BJ (cell line): ENCODE data around the gene HOXB2. TPM values are rescaled to one million over a fixed set of nuclear protein-coding genes. Genes with fewer than 3 reads are reported as not detected.

Source experiments
- CTCF ChIA-PET: fragments of 350-600 bp; formaldehyde crosslinking; extraction: SDS; loops from one replicate; lab custom pipeline; 2021; ENCODE audit warnings: antibody characterized with exemption, inconsistent platforms; lab: Yijun Ruan, JAX
- POLR2A ChIA-PET: fragments of 300-600 bp; sonication (Branson Sonifier 250); formaldehyde crosslinking; extraction: SDS; loops from one replicate; lab custom pipeline; 2021; ENCODE audit warnings: antibody characterized with exemption; lab: Charles Lee
- DNase-seq: peaks from one replicate; pipeline ENCODE4 v3.0.0-alpha.2; 2011; ENCODE audit warnings: low read depth
- H3K27me3 ChIP-seq: 2 replicates; pipeline ENCODE4 v1.6.0; 2011; ENCODE audit warnings: low read length; ENCODE audit not compliant: control insufficient read depth, insufficient read depth
- H3K36me3 ChIP-seq: 2 replicates; pipeline ENCODE4 v1.5.1; 2011; ENCODE audit warnings: low read length; ENCODE audit not compliant: control insufficient read depth, insufficient read depth
- H3K4me3 ChIP-seq: 2 replicates; pipeline ENCODE4 v1.5.1; 2011; ENCODE audit warnings: low read depth, mild to moderate bottlenecking, control low read depth, low read length
- polyA plus RNA-seq: library from polyadenylated mRNA; depleted of rRNA; stranded (reverse); fragments of >200 nt; gene quantifications from 2 replicates; pipeline ENCODE4 v1.2.3, GENCODE V29; 2011; rRNA removed
- TF ChIP-seq, protein P1 (sequence below): IDR thresholded peaks from 2 replicates; pipeline ENCODE4 v1.5.1; 2011; ENCODE audit warnings: low read depth, mild to moderate bottlenecking, control low read depth, inconsistent platforms, low read length, moderate library complexity; ENCODE audit not compliant: insufficient read depth

The HOXB2 gene
- polyA plus RNA-seq, 1 experiment = 1.7 TPM

GRCh38 chr17:48497103-48497502 is 47.8 kb downstream of the HOXB2 start:
- Histone ChIP-seq H3K4me3 (no peak overlapping the region), H3K27me3 (no peaks in the 10 kb centered on the region), H3K36me3 (no peaks in the 10 kb centered on the region)
- TF ChIP-seq, protein P1, sequence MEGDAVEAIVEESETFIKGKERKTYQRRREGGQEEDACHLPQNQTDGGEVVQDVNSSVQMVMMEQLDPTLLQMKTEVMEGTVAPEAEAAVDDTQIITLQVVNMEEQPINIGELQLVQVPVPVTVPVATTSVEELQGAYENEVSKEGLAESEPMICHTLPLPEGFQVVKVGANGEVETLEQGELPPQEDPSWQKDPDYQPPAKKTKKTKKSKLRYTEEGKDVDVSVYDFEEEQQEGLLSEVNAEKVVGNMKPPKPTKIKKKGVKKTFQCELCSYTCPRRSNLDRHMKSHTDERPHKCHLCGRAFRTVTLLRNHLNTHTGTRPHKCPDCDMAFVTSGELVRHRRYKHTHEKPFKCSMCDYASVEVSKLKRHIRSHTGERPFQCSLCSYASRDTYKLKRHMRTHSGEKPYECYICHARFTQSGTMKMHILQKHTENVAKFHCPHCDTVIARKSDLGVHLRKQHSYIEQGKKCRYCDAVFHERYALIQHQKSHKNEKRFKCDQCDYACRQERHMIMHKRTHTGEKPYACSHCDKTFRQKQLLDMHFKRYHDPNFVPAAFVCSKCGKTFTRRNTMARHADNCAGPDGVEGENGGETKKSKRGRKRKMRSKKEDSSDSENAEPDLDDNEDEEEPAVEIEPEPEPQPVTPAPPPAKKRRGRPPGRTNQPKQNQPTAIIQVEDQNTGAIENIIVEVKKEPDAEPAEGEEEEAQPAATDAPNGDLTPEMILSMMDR = no peak
- ChIA-PET CTCF (interaction anchor here (0.6 to 1.3 kb wide), 2 partner anchors 39 to 50 kb away, joined by 3 to 4 read pairs; no protein-coding TSS in a partner anchor), POLR2A (no interaction called here)
- DNase-seq = no peak

- H3K27me3 ChIP-seq = peaks cover 1% of the 10 kb centered on the region; the same call in 1 of the 2 replicates
- ChIA-PET CTCF (interaction anchor here (1.2 kb wide), 2 partner anchors 9 to 12 kb away, joined by 4 to 5 read pairs; no protein-coding TSS in a partner anchor), POLR2A (interaction anchor here (0.6 kb wide), 1 partner anchor 82 kb away, joined by 5 read pairs; no protein-coding TSS in a partner anchor)
- DNase-seq = no peak
- no peaks in the 10 kb centered on the region for H3K36me3 ChIP-seq
- H3K4me3 ChIP-seq = no peak overlapping the region
- TF ChIP-seq, protein P1 = no peak
These were observed 50.6 kb downstream of the HOXB2 start for GRCh38 chr17:48494335-48494734.

Other genes with a start within 250 kb of the HOXB2 start
- not detected in 2 replicates for gene SKAP1, start 114.9 kb downstream of the HOXB2 start, polyA plus RNA-seq
- gene HOXB1, start 14.1 kb downstream of the HOXB2 start, polyA plus RNA-seq = not detected in 2 replicates
- gene HOXB4, start 33.2 kb upstream of the HOXB2 start, polyA plus RNA-seq = not detected in 2 replicates
- not detected in 2 replicates for gene HOXB3, start 45.1 kb upstream of the HOXB2 start, polyA plus RNA-seq
- gene HOXB5, start 48.7 kb upstream of the HOXB2 start, polyA plus RNA-seq = not detected in 2 replicates
- not detected in 2 replicates for gene HOXB6, start 59.9 kb upstream of the HOXB2 start, polyA plus RNA-seq
- not detected in 2 replicates for gene HOXB7, start 65.9 kb upstream of the HOXB2 start, polyA plus RNA-seq
- not detected in 2 replicates for gene HOXB8, start 70.2 kb upstream of the HOXB2 start, polyA plus RNA-seq
- not detected in 2 replicates for gene HOXB9, start 81.2 kb upstream of the HOXB2 start, polyA plus RNA-seq
- not detected in 2 replicates for gene PRAC1, start 177.4 kb upstream of the HOXB2 start, polyA plus RNA-seq
- gene PRAC2, start 178.1 kb upstream of the HOXB2 start, polyA plus RNA-seq = 0.63 and 0.98 TPM in 2 replicates
- 0.70 and 0.81 TPM in 2 replicates for gene HOXB13, start 183.6 kb upstream of the HOXB2 start, polyA plus RNA-seq